ENCODE results near the gene SFXN5. TPM values are rescaled to one million over a fixed set of nuclear protein-coding genes. Genes with fewer than 3 reads are reported as not detected.
"Not testable (repeated sequence)": the region's sequence is repeated elsewhere in the genome, so short reads cannot be mapped to it uniquely, and the experiment has no call there.

Gene SFXN5
- total RNA-seq, 1 experiment from 2014 or later, result 23.9 TPM

DNA sequence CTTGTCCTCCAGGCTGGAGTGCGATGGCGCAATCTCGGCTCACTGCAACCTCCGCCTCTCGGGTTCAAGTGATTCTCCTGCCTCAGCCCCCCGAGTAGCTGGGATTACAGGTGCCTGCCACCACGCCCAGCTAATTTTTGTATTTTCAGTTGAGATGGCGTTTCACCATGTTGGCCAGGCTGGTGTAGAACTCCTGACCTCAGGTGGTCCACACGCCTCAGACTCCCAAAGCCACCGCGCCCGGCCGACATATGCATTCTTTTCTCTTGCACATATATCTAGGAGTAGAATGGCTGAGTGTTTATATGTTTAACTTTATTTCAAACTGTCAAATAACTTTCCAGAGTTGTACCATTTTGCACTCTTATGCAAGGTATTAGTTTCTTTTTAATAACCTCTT is 164.1 kb downstream of the SFXN5 start:
- DNase-seq; H3K4me3 ChIP-seq (ENCODE audit: insufficient read depth, low read depth, low read length); H3K36me3 ChIP-seq (replicated peaks; ENCODE audit: control insufficient read depth, insufficient read depth, low read length): not testable (repeated sequence)
- H3K27me3 ChIP-seq (ENCODE audit: control insufficient read depth, insufficient read depth, low read length), result peaks cover 25% of the 10 kb centered on the region

DNA sequence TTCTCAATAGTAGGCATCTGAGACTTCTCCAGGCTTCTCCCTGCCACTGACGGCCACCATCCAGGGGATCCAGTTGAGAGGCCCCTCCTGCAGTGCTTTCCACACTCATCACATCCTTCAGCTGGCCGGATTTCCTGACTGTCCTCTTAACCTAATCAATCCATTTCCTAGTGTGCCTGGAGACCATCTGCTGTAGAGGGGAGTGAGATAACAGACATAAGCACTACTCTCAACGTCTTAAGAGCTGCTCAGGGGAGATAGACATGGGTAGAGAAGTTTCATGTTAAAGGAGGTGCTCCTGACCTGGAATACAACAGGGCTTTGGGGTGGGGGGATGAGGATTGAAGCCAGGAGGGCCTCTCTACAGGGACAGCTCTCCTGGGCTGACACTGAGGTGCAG is 170.1 kb downstream of the SFXN5 start:
- H3K4me3 ChIP-seq (ENCODE audit: insufficient read depth, low read depth, low read length), result no peak overlapping the region
- DNase-seq, result no peak
- H3K27me3 ChIP-seq (ENCODE audit: control insufficient read depth, insufficient read depth, low read length), result peaks cover 17% of the 10 kb centered on the region
- no peaks in the 10 kb centered on the region for H3K36me3 ChIP-seq (replicated peaks; ENCODE audit: control insufficient read depth, insufficient read depth, low read length)

DNA sequence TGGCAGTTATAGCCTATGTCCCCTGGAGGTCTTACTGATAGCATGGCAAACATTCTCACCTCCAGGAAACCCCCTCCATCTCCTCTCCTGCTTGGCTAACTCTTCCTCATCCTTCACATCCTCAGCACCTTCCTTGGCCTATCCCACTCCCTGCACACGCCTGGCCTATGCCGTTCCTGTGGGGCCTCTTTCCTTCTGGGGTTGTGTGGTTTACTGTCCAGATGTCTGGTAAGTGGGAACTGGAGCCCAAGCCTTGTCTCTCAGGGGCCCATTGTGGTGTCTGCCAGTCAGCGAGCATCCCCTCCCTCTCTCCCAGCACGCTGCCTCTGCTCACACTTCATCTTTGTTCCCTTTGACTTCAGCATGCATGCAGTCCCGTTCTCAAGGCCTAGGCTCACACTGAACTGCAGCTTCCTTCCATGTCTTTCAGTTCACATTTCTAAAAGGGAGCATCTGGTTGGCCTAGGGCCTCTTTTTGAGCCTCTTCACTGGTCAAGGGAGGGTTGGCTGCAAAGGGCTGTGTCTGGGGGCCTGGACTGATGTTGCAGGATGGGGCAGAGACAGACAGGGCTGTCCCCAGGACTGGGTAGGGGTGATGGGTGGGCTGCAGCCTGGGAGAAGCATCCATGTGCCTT is 171.2 kb downstream of the SFXN5 start:
- Histone ChIP-seq H3K36me3 (replicated peaks; ENCODE audit: control insufficient read depth, insufficient read depth, low read length) (no peaks in the 10 kb centered on the region), H3K27me3 (ENCODE audit: control insufficient read depth, insufficient read depth, low read length) (peaks cover 28% of the 10 kb centered on the region), H3K4me3 (ENCODE audit: insufficient read depth, low read depth, low read length) (no peak overlapping the region)
- no peak for DNase-seq

DNA sequence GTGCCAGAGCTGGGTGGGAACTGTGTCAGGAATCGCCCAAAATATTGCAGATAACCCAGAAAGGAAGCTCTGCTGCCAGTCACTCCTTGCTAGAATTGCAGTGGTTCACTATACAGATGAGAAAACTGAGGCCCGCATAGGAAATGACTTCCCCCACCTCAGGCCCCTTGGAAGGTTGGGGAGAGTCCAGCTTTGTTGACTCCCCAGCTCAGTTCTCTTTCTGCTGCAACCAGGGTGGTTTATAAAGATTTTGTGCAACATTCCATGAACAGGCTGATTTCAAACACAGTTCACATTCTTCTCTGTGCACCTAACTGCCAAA is 173.0 kb downstream of the SFXN5 start:
- Histone ChIP-seq H3K36me3 (replicated peaks; ENCODE audit: control insufficient read depth, insufficient read depth, low read length) (no peaks in the 10 kb centered on the region), H3K27me3 (ENCODE audit: control insufficient read depth, insufficient read depth, low read length) (peaks cover 44% of the 10 kb centered on the region), H3K4me3 (ENCODE audit: insufficient read depth, low read depth, low read length) (no peak overlapping the region)
- no peak for DNase-seq

DNA sequence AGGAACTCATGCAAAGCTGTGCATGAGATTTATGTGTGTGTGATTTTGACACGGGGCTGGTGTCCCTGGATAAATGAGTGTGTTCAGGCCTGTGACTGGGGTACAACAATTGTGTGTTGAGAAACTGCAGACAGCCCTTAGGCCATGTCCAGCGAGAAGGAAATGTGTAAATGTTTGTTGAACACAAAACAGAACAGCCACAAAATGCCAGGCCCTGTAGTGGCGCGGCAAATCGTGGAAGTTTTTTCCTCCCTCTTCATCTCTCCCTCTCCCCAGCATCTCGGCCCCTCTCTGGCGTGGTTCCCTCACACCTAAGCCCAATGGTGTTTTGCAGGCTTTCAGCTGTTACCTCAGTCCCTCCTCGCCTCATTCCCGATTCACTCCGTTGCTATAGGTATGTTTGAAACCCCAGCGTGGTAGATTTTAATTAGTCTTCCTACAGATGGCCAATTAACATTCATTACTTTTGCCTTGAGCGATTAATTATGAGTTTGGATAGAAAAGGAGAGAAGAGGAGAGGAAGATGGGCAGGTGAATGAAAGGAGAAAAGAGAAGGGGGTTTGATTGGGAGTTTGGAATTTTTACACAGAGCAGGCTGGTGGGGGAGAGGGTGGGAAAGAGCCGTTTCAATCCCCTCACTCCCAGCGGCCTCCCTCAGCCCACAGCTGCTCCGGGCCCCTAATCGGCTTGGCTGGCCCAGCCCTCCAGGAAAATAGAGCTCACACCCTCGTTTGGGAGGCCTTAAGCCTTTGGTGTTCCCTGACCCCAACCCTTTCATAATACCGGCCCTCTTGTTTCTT is 173.5 kb downstream of the SFXN5 start:
- Histone ChIP-seq H3K36me3 (replicated peaks; ENCODE audit: control insufficient read depth, insufficient read depth, low read length) (no peaks in the 10 kb centered on the region), H3K27me3 (ENCODE audit: control insufficient read depth, insufficient read depth, low read length) (peaks cover 49% of the 10 kb centered on the region), H3K4me3 (ENCODE audit: insufficient read depth, low read depth, low read length) (no peak overlapping the region)
- DNase-seq, result peak; percentile 35

DNA sequence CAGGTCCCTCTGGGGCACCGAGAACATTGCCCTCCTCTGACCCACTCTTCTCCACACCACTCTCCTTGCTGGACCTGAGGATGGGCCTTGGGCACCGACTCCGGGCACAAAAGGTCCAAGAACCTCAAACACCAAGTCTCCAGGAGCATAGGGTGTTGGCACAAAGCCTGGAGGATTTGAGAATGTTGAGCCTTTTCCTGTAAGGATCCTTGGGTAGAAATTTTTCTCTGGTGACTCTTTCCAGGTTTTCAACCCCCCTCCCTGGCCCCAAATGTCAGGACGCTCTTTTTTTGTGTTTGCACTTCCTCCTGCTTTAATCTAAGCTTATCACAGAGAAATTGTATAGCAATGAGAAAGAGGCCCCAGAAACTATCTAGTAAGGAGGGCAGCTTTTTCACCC is 175.1 kb downstream of the SFXN5 start:
- Histone ChIP-seq H3K27me3 (ENCODE audit: control insufficient read depth, insufficient read depth, low read length) (peaks cover 49% of the 10 kb centered on the region), H3K36me3 (replicated peaks; ENCODE audit: control insufficient read depth, insufficient read depth, low read length) (no peaks in the 10 kb centered on the region; the same call in 1 of the 2 replicates), H3K4me3 (ENCODE audit: insufficient read depth, low read depth, low read length) (no peak overlapping the region)
- DNase-seq, result no peak

DNA sequence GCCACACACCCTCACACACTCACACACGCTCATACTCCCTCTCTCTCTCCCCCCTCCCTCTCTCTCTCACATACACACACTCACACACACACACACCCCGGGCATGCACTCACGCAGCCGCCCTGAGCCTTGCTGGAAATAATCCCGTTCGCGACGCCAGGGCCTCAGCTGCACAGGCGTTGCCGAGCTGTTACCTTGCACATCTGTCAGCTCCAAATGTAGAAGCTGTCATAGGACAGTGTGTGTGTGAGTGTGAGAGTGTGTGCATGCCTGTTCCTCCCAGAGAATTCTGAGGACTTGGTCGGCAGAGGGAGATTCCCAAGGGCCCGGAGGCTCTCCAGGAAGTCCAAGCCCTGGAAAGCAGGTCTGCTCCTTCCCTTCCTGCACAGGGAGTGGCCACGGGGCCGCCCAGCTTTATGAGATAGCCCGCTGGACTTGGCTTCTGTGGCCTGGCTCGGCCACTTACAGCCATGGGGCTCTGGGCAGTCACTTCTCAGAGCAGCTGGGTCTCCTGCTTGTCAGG is 175.7 kb downstream of the SFXN5 start:
- H3K27me3 ChIP-seq (ENCODE audit: control insufficient read depth, insufficient read depth, low read length), result peaks cover 47% of the 10 kb centered on the region
- no peak for DNase-seq
- H3K4me3 ChIP-seq (ENCODE audit: insufficient read depth, low read depth, low read length), result no peak overlapping the region
- H3K36me3 ChIP-seq (replicated peaks; ENCODE audit: control insufficient read depth, insufficient read depth, low read length), result no peaks in the 10 kb centered on the region; the same call in 1 of the 2 replicates

DNA sequence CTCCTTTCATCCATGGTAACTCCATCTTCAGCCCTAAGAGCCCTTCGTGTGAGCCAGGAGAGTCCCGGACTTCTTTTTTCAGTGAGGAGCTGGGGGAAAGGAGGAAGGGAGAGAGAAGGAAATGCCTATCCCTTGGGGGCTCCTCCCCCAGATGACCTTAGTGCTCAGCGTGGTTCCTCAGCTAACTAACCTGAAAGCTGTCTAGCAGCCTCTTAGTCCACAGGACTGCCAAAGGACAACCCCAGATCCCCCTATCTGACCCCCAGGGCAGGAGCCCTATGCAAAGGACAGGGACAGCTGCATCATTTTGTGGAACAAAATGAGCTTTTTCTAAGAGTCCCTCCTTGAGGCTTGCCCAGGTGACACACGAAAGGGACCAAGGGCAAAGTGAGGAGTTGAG is 176.4 kb downstream of the SFXN5 start:
- Histone ChIP-seq H3K36me3 (replicated peaks; ENCODE audit: control insufficient read depth, insufficient read depth, low read length) (no peaks in the 10 kb centered on the region; the same call in 1 of the 2 replicates), H3K27me3 (ENCODE audit: control insufficient read depth, insufficient read depth, low read length) (peaks cover 44% of the 10 kb centered on the region), H3K4me3 (ENCODE audit: insufficient read depth, low read depth, low read length) (no peak overlapping the region)
- peak; percentile 55 for DNase-seq

DNA sequence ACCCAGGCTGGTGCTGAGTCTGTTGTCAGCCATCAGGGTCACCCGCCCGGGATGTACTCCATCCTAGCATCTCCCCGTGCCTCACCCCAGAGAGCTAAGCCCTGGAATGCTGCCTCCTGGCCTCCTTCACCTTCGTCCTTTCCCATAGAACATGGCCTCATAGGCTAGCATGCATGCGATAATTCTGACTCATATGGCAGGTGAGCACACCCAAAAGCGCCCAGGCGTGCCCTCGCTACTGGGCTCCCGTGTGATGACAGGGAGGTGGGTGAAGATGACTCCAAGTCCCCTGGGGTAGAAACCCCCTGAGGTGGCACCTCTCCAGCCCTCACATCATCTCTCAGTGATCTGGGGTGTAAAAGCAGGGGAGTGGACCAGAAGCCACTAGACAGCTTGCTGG is 177.0 kb downstream of the SFXN5 start:
- H3K27me3 ChIP-seq (ENCODE audit: control insufficient read depth, insufficient read depth, low read length), result peaks cover 44% of the 10 kb centered on the region
- H3K36me3 ChIP-seq (replicated peaks; ENCODE audit: control insufficient read depth, insufficient read depth, low read length), result no peaks in the 10 kb centered on the region; the same call in 1 of the 2 replicates
- DNase-seq, result no peak
- no peak overlapping the region for H3K4me3 ChIP-seq (ENCODE audit: insufficient read depth, low read depth, low read length)

DNA sequence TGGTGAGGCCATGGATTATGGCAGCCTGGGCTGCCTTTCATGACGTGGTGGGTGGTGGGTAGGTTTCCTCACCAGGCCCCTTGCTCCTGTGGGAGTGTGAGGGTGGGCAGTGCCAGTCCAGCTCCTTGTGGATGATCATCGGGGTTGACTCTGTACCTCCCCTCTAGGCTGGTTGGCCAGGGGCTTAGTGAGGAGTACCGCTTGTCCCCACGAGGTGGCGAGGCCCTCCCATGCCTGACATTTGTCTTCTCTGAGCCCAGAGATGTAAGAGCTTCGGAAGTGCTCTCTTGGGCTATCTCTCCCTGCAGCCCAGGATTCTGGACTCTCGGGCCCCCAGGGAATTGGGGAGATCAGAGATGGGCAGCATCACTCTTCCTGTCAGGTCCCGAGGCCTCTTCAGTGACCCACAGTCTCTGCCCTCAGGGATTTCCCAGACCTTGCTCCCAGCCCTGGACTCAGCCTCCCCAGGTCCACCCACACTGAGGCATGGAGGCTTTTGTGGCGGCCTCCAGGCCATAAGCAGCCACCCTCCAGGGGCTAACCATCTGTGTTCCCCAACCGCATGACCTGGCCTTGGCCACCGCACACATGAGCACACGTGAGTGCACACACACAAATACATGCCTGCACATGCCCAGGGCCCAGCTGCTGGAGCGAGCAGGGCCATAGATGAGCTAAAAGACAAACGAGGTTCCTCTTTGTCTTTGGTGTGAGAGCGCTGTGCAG is 177.8 kb downstream of the SFXN5 start:
- peaks cover 44% of the 10 kb centered on the region for H3K27me3 ChIP-seq (ENCODE audit: control insufficient read depth, insufficient read depth, low read length)

DNA sequence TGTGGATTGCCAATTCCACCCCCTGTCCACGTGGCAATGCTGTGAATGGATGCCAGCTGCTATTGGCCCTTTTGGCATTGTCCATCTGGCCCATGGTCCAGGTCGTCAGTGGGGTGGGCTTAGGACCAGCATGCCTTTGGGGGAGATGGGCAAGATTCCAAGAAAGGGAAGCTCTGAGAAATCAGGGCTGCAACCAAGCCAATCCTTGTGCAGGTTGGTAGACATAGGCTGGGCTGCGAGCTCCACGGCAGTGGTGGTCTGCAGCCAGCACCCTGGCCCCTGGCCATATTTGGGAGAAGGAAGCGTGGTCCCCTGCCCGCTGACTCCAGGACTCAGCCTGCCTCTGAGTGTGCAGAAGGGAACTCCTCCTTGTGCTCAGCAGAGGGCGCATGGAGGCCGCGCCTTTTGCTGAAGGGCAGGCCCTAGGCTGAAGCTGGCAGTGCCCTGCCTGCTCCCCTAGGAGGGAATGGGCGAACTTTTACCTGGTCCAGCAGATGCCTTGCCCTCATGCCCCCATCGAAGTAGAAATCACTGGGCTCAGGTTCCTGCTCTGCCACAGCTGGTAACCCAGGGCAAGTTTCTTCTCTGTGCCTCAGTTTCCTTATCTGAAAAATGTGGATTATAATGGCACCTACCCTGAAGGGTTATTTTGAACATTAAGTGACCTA is 178.9 kb downstream of the SFXN5 start:
- H3K27me3 ChIP-seq (ENCODE audit: control insufficient read depth, insufficient read depth, low read length), result peaks cover 42% of the 10 kb centered on the region
- H3K36me3 ChIP-seq (replicated peaks; ENCODE audit: control insufficient read depth, insufficient read depth, low read length), result no peaks in the 10 kb centered on the region; the same call in 1 of the 2 replicates
- DNase-seq, result peak; percentile 88
- H3K4me3 ChIP-seq (ENCODE audit: insufficient read depth, low read depth, low read length), result no peak overlapping the region

More for the DNA sequence above, 177.8 kb downstream of the SFXN5 start:
- Histone ChIP-seq H3K4me3 (ENCODE audit: insufficient read depth, low read depth, low read length) (no peak overlapping the region), H3K36me3 (replicated peaks; ENCODE audit: control insufficient read depth, insufficient read depth, low read length) (no peaks in the 10 kb centered on the region; the same call in 1 of the 2 replicates)
- peak; percentile 87 for DNase-seq

Other genes with a start within 250 kb of the SFXN5 start
- gene EXOC6B, start 245.7 kb downstream of the SFXN5 start, total RNA-seq (2014; rRNA removed; shearing (Covaris generic)), result 20.5 and 25.3 TPM in 2 replicates
- gene SPR, start 184.3 kb downstream of the SFXN5 start, total RNA-seq (2014; rRNA removed; shearing (Covaris generic)), result 3.7 and 8.0 TPM in 2 replicates
- gene EMX1, start 154.2 kb downstream of the SFXN5 start, total RNA-seq (2014; rRNA removed; shearing (Covaris generic)), result 0.28 and 1.6 TPM in 2 replicates
- gene RAB11FIP5, start 41.2 kb upstream of the SFXN5 start, total RNA-seq (2014; rRNA removed; shearing (Covaris generic)), result 12.4 and 16.7 TPM in 2 replicates
- gene NOTO, start 130.9 kb upstream of the SFXN5 start, total RNA-seq (2014; rRNA removed; shearing (Covaris generic)), result not detected in 2 replicates
- 51.3 and 59.7 TPM in 2 replicates for gene SMYD5, start 142.5 kb upstream of the SFXN5 start, total RNA-seq (2014; rRNA removed; shearing (Covaris generic))
- 17.7 and 19.6 TPM in 2 replicates for gene PRADC1, start 161.5 kb upstream of the SFXN5 start, total RNA-seq (2014; rRNA removed; shearing (Covaris generic))
- 474 and 529 TPM in 2 replicates for gene CCT7, start 162.6 kb upstream of the SFXN5 start, total RNA-seq (2014; rRNA removed; shearing (Covaris generic))
- 2.3 and 3.7 TPM in 2 replicates for gene FBXO41, start 212.8 kb upstream of the SFXN5 start, total RNA-seq (2014; rRNA removed; shearing (Covaris generic))
- gene EGR4, start 221.8 kb upstream of the SFXN5 start, total RNA-seq (2014; rRNA removed; shearing (Covaris generic)), result 0.04 TPM in 1 of 2 replicates, not detected in the other